Body of pancreas (tissue), 4 donors: ENCODE data around the gene LPP. TPM values are rescaled to one million over a fixed set of nuclear protein-coding genes. Genes with fewer than 3 reads are reported as not detected.

ENCODE experiments used
- ATAC-seq: fragments of 150-250 bp; one replicate; pipeline ENCODE4 v1.9.1; 2016
- DNase-seq, 4 donors: peaks; one replicate each; pipeline ENCODE4 v3.0.0-alpha.2; 2019
- H3K27ac ChIP-seq, 4 donors: fragments of 200-600 bp; sonication (generic); 1 replicate in 3 of 4; 2 replicates in 1 of 4; pipeline versions ENCODE4 v1.5.1 to v1.6.1; 2016 to 2019; ENCODE audit warnings: mild to moderate bottlenecking in 1 of 4, mixed read lengths in 1 of 4, moderate library complexity in 1 of 4
- H3K27me3 ChIP-seq, 2 donors: fragments of 200-600 bp; sonication (generic); one replicate each; pipeline ENCODE4 v1.6.0; 2016; ENCODE audit warnings: mild to moderate bottlenecking in 1 of 2
- H3K36me3 ChIP-seq, 2 donors: fragments of 200-600 bp; sonication (generic); replicated peaks in 1 of 2; 2 replicates each; pipeline ENCODE4 v1.5.1; 2016; ENCODE audit warnings: low read depth in 2 of 2; ENCODE audit not compliant: insufficient read depth in 1 of 2
- H3K4me1 ChIP-seq: fragments of 200-600 bp; sonication (generic); one replicate; pipeline ENCODE4 v1.6.0; 2016
- H3K4me3 ChIP-seq, 2 donors: fragments of 200-600 bp; sonication (generic); 1 replicate in 1 of 2; 2 replicates in 1 of 2; pipeline ENCODE4 v1.5.1; 2016 to 2019
- H3K9me3 ChIP-seq, 3 donors: fragments of 200-600 bp; sonication (generic); 1 replicate in 2 of 3; 2 replicates in 1 of 3; pipeline ENCODE4 v1.5.1; 2016
- CTCF ChIP-seq, 7 experiments: fragments of 450-650 bp in 4 of 7; fragments of 200-600 bp in 3 of 7; sonication (generic) in 3 of 7; IDR thresholded peaks; one replicate each; pipeline ENCODE4 v1.5.1; 2016 to 2019; ENCODE audit warnings: antibody characterized with exemption in 7 of 7
- POLR2A ChIP-seq, 3 donors: fragments of 450-650 bp; IDR thresholded peaks; one replicate each; pipeline ENCODE4 v1.6.1; 2016; ENCODE audit warnings: antibody characterized with exemption in 3 of 3, mild to moderate bottlenecking in 2 of 3
- WGBS, 2 donors: methylation state at CpG; one replicate each; pipeline ENCODE4 v1.1.5; 2017; 5-methylcytosine and 5-hydroxymethylcytosine counted together
- intact Hi-C: fragments of 100-400 bp; cut with DNase I; formaldehyde crosslinking; loops from one replicate; pipeline ENCODE4 v1.15.1; 2023
- total RNA-seq, 2 donors: library from RNA; depleted of rRNA; stranded (reverse); fragments of >200 nt; gene quantifications; one replicate each; pipeline ENCODE4 v1.1.0, GENCODE V29; 2016

Gene LPP
- total RNA-seq, 2 donors from 2014 or later = 60.6 to 65.1 TPM

GRCh38 chr3:188169830-188170455 lies 16.0 kb downstream of the LPP start:
- TF ChIP-seq CTCF (IDR thresholded peaks at IDR 0.05) (no peak), POLR2A (IDR thresholded peaks at IDR 0.05) (no peak)
- no peak overlapping the region for H3K27ac ChIP-seq
- no peak overlapping the region for H3K4me3 ChIP-seq
- DNase-seq (no peak), ATAC-seq (no peak)
- no peaks in the 10 kb centered on the region for H3K27me3 ChIP-seq
- H3K4me1 ChIP-seq = peaks cover 37% of the 10 kb centered on the region
- 95% methylated on average over 10 of the region's 10 CpGs for WGBS, 2 donors
- no peaks in the 10 kb centered on the region for H3K36me3 ChIP-seq
- intact Hi-C loops = no loop called here
- no peaks in the 10 kb centered on the region for H3K9me3 ChIP-seq

GRCh38 chr3:188170461-188171459 lies 16.8 kb downstream of the LPP start:
- intact Hi-C loops = no loop called here
- TF ChIP-seq POLR2A (IDR thresholded peaks at IDR 0.05) (no peak), CTCF (IDR thresholded peaks at IDR 0.05) (no peak)
- Histone ChIP-seq H3K36me3 (no peaks in the 10 kb centered on the region), H3K4me3 (no peak overlapping the region), H3K4me1 (peaks cover 30% of the 10 kb centered on the region), H3K9me3 (no peaks in the 10 kb centered on the region), H3K27me3 (no peaks in the 10 kb centered on the region), H3K27ac (peak overlapping the region in 1 of 4 donors; percentile 15)
- DNase-seq = peak in 1 of 4 donors; percentile 32
- ATAC-seq = peak; percentile 65
- 63 to 70% methylated on average over 8 of the region's 8 CpGs for WGBS, 2 donors

GRCh38 chr3:188171682-188172467 lies 17.9 kb downstream of the LPP start:
- Histone ChIP-seq H3K9me3 (no peaks in the 10 kb centered on the region), H3K27ac (no peak overlapping the region), H3K4me3 (no peak overlapping the region), H3K36me3 (no peaks in the 10 kb centered on the region), H3K27me3 (no peaks in the 10 kb centered on the region), H3K4me1 (peaks cover 21% of the 10 kb centered on the region)
- TF ChIP-seq CTCF (IDR thresholded peaks at IDR 0.05) = no peak
- no peak for TF ChIP-seq POLR2A (IDR thresholded peaks at IDR 0.05)
- DNase-seq (no peak), ATAC-seq (no peak)
- WGBS, 2 donors = 93 to 95% methylated on average over 5 of the region's 5 CpGs
- intact Hi-C loops = no loop called here

GRCh38 chr3:188174317-188175044 lies 20.5 kb downstream of the LPP start:
- DNase-seq (no peak), ATAC-seq (no peak)
- Histone ChIP-seq H3K4me3 (no peak overlapping the region), H3K4me1 (peaks cover 34% of the 10 kb centered on the region), H3K27me3 (no peaks in the 10 kb centered on the region), H3K36me3 (no peaks in the 10 kb centered on the region), H3K9me3 (no peaks in the 10 kb centered on the region), H3K27ac (no peak overlapping the region)
- WGBS, 2 donors = 87 to 90% methylated on average over 9 of the region's 9 CpGs
- intact Hi-C loops = no loop called here
- TF ChIP-seq CTCF (IDR thresholded peaks at IDR 0.05) = no peak
- TF ChIP-seq POLR2A (IDR thresholded peaks at IDR 0.05) = no peak
